C1 segment of cervical spinal cord (tissue), 14 donors: ENCODE data around the gene TMEM179.

ENCODE experiments used
- DNase-seq, 14 donors: peaks; one replicate each; lab custom pipeline; 2025; lab: John Stamatoyannopoulos, UW

TMEM179 gene

DNA sequence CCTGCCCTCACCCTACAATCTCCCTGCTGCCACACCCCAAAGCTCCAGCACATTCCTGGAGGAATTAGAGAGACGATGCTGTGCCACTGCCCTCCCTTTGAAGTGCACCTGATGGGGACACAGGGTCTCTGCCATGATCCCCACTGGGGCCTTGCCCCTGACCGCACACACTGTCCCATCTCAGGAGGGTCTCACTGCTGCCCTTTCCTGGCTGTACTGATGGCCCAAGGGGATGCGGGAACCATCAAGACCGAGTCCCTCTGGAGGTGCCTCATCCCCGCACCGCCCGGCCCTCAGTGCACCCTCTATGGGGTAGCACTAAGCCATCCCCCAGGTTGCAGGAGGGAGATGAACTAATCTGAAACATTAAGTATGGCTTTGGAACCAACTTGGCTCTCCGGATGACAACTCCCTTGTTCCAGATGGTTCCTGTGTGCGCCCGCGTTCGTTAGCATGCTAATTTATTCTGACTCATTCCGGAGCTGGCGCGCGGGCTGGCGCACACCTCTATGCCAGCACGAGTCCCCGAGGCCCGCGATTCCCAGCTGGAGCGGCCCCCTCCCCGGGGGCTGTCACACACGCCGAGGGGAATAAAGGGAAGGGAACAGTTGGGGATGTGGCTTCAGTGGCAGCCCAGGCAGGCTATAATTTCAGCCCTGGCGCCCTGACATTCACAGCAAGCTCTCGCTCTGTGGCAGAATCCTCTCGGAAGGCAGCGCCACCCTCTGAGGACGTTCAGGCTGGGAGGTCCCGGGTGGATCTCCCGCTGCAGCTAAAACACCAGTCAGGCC, 59.2 kb downstream of the TMEM179 start:
- peak in 7 of 14 donors; percentile 6 to 32 (median 22) for DNase-seq

DNA sequence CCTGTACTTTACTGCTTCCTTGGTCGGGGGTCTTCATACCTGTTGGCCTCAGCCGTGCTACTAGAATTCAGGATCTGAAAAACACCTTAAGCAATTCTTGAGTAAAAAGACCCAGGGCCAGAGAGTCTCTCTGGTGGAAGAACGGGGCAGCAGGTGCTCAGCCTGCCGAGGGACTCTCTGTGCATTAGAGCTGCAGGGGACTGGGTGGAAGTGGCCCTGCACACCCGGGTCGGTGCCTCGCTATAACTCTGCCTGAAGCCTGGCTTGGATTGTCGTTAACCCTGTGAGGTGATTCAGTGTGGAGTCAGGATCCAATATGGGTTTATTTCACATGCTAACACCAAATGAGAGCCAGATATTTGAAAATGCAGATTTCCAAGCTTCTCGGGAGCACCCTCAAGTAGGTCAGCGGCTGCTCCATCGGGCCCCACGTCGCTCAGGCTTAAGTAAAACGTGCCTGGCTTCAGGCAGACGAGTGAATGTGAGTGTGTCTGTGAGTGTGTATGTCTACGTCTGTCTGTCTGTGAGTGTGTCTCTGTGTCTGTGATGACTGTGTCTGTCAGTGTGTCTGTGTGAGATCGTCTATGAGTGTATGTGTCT, 60.1 kb downstream of the TMEM179 start:
- no peak for DNase-seq

DNA sequence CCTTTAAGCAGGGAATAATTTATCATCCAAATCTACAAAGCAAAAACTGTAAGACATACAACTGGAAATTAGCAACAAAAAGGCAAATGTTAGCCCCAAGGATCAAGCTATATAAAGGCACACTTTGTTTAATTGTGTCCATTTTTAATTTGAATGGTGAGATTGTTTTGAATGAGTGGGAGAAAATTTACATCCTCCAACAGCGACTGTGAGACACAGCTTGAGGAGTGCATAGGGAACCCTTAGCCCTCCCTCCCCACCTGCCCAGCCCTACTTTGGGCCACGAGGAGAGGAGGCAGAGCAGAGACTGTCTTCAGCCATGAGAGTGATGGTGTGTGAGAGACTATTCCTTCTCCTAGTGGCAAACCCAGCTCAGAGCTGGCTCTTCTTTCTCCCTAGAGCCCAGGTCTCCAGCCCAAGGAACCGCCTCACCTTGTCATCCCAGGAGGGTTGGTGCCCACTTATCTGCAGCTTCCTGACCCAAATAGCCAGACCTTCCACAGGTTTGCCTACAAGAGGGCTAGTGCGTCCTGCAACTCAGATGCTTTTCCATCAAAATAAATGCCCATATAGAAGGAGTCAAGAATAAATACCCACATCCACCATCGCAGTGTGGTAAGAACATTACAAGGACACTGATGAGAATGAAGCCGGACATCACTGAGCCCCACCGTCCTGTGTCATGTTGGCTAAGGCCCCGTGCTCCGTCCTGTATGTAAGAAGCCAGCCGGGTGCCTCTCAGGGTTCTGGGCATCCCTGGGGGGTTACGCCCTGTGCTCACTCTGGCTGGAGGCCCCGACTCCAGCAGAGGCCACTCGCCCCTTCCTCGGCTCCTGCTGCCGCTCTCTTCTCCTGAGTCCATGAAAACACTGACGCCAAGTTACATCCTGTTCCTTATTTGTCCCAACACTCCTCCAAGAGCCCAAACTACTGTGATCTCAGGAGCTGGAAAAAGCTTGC, 61.4 kb downstream of the TMEM179 start:
- DNase-seq: no peak

DNA sequence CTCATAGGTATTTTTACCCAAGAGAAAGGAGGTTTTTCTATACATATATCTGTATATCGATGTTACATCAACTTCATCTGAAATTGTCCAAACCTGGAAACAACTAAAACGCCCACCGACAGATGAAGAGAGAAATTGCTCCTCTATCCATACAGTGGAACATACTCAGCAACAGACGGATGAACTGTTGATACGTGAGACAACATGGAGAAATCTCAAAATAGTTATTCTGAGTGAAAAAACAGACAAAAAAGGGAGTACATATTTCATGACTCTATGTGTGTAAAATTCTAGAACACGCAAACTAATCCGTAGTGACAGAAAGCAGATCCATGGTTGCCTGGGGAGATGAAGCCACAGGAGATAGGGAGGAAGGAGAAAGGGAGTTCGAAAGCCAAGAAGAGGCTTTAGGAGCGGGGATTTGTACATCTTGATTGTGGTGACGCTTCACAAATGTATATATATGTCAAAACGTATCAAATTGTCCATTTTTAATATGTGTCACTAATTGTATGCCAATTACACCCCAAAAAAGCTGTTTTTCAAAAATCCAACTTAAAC, 62.6 kb downstream of the TMEM179 start:
- DNase-seq: no peak
